BJ (cell line): Measurements from ENCODE around the gene MTERF2. TPM values are rescaled to one million over a fixed set of nuclear protein-coding genes. Genes with fewer than 3 reads are reported as not detected.

Experiments used
- CTCF ChIA-PET: fragments of 350-600 bp; formaldehyde crosslinking; extraction: SDS; loops from one replicate; lab custom pipeline; 2021; ENCODE audit warnings: antibody characterized with exemption, inconsistent platforms; lab: Yijun Ruan, JAX
- POLR2A ChIA-PET: fragments of 300-600 bp; sonication (Branson Sonifier 250); formaldehyde crosslinking; extraction: SDS; loops from one replicate; lab custom pipeline; 2021; ENCODE audit warnings: antibody characterized with exemption; lab: Charles Lee
- DNase-seq: peaks from one replicate; pipeline ENCODE4 v3.0.0-alpha.2; 2011; ENCODE audit warnings: low read depth
- H3K27me3 ChIP-seq: 2 replicates; pipeline ENCODE4 v1.6.0; 2011; ENCODE audit warnings: low read length; ENCODE audit not compliant: control insufficient read depth, insufficient read depth
- H3K36me3 ChIP-seq: 2 replicates; pipeline ENCODE4 v1.5.1; 2011; ENCODE audit warnings: low read length; ENCODE audit not compliant: control insufficient read depth, insufficient read depth
- H3K4me3 ChIP-seq: 2 replicates; pipeline ENCODE4 v1.5.1; 2011; ENCODE audit warnings: low read depth, mild to moderate bottlenecking, control low read depth, low read length
- polyA plus RNA-seq: library from polyadenylated mRNA; depleted of rRNA; stranded (reverse); fragments of >200 nt; gene quantifications from 2 replicates; pipeline ENCODE4 v1.2.3, GENCODE V29; 2011
- TF ChIP-seq, protein P1 (sequence below): IDR thresholded peaks from 2 replicates; pipeline ENCODE4 v1.5.1; 2011; ENCODE audit warnings: low read depth, mild to moderate bottlenecking, control low read depth, inconsistent platforms, low read length, moderate library complexity; ENCODE audit not compliant: insufficient read depth

MTERF2 gene
- polyA plus RNA-seq, 1 experiment: 3.2 TPM

- Histone ChIP-seq H3K36me3 (no peaks in the 10 kb centered on the region), H3K4me3 (no peak overlapping the region), H3K27me3 (no peaks in the 10 kb centered on the region)
- ChIA-PET CTCF (no interaction called here), POLR2A (no interaction called here)
- no peak for DNase-seq
- TF ChIP-seq, protein P1, sequence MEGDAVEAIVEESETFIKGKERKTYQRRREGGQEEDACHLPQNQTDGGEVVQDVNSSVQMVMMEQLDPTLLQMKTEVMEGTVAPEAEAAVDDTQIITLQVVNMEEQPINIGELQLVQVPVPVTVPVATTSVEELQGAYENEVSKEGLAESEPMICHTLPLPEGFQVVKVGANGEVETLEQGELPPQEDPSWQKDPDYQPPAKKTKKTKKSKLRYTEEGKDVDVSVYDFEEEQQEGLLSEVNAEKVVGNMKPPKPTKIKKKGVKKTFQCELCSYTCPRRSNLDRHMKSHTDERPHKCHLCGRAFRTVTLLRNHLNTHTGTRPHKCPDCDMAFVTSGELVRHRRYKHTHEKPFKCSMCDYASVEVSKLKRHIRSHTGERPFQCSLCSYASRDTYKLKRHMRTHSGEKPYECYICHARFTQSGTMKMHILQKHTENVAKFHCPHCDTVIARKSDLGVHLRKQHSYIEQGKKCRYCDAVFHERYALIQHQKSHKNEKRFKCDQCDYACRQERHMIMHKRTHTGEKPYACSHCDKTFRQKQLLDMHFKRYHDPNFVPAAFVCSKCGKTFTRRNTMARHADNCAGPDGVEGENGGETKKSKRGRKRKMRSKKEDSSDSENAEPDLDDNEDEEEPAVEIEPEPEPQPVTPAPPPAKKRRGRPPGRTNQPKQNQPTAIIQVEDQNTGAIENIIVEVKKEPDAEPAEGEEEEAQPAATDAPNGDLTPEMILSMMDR: no peak
Observed at GRCh38 chr12:107019546-107019945, 32.6 kb upstream of the MTERF2 start.

- Histone ChIP-seq H3K4me3 (no peak overlapping the region), H3K36me3 (no peaks in the 10 kb centered on the region), H3K27me3 (no peaks in the 10 kb centered on the region)
- ChIA-PET CTCF (no interaction called here), POLR2A (no interaction called here)
- DNase-seq: no peak
- TF ChIP-seq, protein P1: no peak
Observed at GRCh38 chr12:107017042-107017441, 30.1 kb upstream of the MTERF2 start.

DNA sequence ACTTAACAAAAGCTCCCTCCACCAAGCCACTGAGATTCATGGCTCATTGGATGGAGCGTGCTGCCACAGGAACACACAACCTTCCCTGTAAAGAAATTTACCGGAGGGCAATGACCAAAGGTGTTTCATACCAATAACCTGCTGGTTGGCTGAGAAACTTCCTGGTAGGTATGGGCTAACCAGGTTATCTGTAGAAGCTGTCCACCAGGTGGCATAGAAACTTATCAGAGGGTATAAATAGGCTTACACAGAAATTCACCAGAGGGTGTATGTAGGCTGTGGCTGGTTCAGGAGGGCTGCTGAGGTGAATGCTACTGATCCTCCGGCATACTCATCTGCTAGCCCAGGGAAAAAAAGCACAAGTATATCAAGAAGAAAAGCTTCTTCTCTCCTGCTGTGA, 27.1 kb upstream of the MTERF2 start:
- H3K4me3 ChIP-seq: no peak overlapping the region
- TF ChIP-seq, protein P1: no peak
- no peaks in the 10 kb centered on the region for H3K36me3 ChIP-seq
- CTCF ChIA-PET: interaction anchor here (1.1 to 1.2 kb wide), 2 partner anchors 16 to 91 kb away, joined by 3 to 5 read pairs; no protein-coding TSS in a partner anchor
- POLR2A ChIA-PET: no interaction called here
- no peaks in the 10 kb centered on the region for H3K27me3 ChIP-seq
- DNase-seq: no peak

DNA sequence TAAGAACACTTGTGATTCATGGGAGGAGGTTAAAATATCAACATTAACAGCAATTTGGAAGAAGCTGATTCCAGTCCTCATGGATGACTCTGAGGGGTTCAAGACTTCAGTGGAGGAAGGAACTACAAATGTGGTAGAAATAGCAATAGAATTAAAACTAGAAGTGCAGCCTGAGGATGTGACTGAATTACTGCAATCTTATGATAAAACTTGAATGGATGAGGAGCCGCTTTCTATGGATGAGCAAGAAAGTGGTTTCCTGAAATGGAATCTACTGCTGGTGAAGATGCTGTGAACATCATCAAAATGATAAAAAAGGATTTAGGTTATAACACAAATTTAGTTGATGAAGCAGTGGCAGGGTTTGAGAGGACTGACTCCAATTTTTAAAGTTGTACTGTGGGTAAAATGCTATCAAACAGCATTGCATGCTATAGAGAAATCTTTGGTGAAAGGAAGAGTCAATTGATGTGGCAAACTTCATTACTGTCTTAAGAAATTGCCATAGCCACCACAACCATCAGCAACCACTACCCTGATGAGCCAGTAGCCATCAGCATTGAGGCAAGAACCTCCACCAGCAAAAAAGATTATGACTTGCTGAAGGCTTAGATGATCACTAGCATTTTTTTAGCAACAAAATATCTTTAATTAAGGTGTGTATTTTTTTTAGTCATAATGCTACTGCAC, 25.9 kb upstream of the MTERF2 start:
- Histone ChIP-seq H3K27me3 (no peaks in the 10 kb centered on the region), H3K36me3 (no peaks in the 10 kb centered on the region), H3K4me3 (no peak overlapping the region)
- TF ChIP-seq, protein P1: no peak
- CTCF ChIA-PET: interaction anchor here (1.1 to 1.4 kb wide), 2 partner anchors 18 to 92 kb away, joined by 3 to 5 read pairs; no protein-coding TSS in a partner anchor
- POLR2A ChIA-PET: no interaction called here
- DNase-seq: no peak

GRCh38 chr12:107011519-107011918, 24.6 kb upstream of the MTERF2 start:
- POLR2A ChIA-PET: no interaction called here
- Histone ChIP-seq H3K27me3 (no peaks in the 10 kb centered on the region), H3K36me3 (no peaks in the 10 kb centered on the region), H3K4me3 (no peak overlapping the region)
- no peak for DNase-seq
- TF ChIP-seq, protein P1: no peak
- CTCF ChIA-PET: no interaction called here
